ENCODE data around the gene CAPN13.

DNA sequence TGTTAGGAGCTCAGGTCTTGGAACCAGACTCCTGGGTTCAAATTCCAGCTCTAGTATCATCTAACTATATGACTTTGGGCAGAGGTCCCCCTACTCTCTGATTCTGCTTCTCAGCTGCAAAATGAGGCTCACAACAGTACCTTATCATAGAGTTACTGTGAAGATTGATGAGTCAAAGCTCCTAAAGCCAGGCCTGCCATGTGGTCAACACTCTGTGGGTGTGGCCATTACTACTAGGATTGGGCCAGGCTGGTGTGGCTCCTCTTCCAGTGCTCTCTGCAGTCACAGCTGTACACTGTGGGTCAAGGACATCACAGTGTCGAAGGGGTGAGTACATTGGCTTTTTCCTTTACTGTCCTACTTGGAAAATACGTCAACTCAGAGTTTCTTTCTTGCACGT, 22.6 kb downstream of the CAPN13 start:
- TF ChIP-seq, protein P1, sequence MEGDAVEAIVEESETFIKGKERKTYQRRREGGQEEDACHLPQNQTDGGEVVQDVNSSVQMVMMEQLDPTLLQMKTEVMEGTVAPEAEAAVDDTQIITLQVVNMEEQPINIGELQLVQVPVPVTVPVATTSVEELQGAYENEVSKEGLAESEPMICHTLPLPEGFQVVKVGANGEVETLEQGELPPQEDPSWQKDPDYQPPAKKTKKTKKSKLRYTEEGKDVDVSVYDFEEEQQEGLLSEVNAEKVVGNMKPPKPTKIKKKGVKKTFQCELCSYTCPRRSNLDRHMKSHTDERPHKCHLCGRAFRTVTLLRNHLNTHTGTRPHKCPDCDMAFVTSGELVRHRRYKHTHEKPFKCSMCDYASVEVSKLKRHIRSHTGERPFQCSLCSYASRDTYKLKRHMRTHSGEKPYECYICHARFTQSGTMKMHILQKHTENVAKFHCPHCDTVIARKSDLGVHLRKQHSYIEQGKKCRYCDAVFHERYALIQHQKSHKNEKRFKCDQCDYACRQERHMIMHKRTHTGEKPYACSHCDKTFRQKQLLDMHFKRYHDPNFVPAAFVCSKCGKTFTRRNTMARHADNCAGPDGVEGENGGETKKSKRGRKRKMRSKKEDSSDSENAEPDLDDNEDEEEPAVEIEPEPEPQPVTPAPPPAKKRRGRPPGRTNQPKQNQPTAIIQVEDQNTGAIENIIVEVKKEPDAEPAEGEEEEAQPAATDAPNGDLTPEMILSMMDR (IDR thresholded peaks at IDR 0.05) = no peak
- TF ChIP-seq POLR2AphosphoS5 (IDR thresholded peaks at IDR 0.05) = no peak

All from stomach (tissue), 4 donors.